K562 (cell line): Measurements from ENCODE around the gene IL9. TPM values are rescaled to one million over a fixed set of nuclear protein-coding genes. Genes with fewer than 3 reads are reported as not detected.

Source experiments
- polyA plus RNA-seq, 8 experiments: library from polyadenylated mRNA; depleted of rRNA in 4 of 8; stranded (reverse) in 5 of 8; unstranded in 3 of 8; fragments of >200 nt; fragmentation: Nextera tagmentation in 2 of 8; fragmentation: Illumina TruSeq in 1 of 8; extraction: Ambion mirVana in 2 of 8; extraction: Trizol in 1 of 8; gene quantifications; 2 replicates each; pipeline versions ENCODE4 v1.2.1 to v1.2.3, GENCODE V29; 2011 to 2014; ENCODE audit warnings: inconsistent platforms in 1 of 8, missing spikeins in 1 of 8
- total RNA-seq, 7 experiments: library from RNA; depleted of rRNA in 6 of 7; stranded (reverse); fragments of >200 nt in 6 of 7; fragmentation: Illumina TruSeq in 2 of 7; extraction: Trizol in 2 of 7; gene quantifications; 2 replicates each; pipeline versions ENCODE4 v1.2.1 to v1.2.3, GENCODE V29; 2011 to 2021; ENCODE audit warnings: low replicate concordance in 1 of 7
- TF ChIP-seq, protein P1 (sequence below): fragments of 450-650 bp; conservative IDR thresholded peaks from 2 replicates; pipeline ENCODE4 v1.6.1; 2016; ENCODE audit warnings: missing genetic modification characterization, low read depth, mild to moderate bottlenecking, missing compliant biosample characterization, moderate library complexity

The IL9 gene
- total and polyA plus RNA-seq, 9 of the 15 experiments (the other 6 are each of a cell fraction or from before 2014, with no cell fraction given) = not detected

DNA sequence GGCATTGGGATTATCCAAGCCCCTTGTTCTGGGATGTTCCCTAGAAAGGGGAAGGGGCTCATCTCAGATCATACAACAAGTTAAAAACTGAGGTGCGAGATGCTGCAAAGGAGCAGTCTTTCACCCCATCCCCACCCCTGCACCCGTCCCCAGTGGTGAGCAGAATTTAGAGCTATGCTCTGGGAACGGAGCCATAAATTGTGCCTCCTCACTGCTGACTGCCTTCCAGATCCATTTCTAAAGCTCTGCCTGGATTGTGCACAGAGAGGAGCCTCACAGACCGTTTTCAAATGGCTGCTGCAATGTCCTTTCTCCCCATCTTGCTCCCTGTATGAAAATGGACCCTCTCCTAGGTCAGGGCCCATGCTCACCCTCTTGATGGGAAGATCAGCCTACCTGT, 52.9 kb downstream of the IL9 start (continued):
- TF ChIP-seq, protein P1, sequence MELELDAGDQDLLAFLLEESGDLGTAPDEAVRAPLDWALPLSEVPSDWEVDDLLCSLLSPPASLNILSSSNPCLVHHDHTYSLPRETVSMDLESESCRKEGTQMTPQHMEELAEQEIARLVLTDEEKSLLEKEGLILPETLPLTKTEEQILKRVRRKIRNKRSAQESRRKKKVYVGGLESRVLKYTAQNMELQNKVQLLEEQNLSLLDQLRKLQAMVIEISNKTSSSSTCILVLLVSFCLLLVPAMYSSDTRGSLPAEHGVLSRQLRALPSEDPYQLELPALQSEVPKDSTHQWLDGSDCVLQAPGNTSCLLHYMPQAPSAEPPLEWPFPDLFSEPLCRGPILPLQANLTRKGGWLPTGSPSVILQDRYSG = no peak

Other genes with a start within 250 kb of the IL9 start
- gene SLC25A48, start 61.2 kb downstream of the IL9 start, total RNA-seq (2014; rRNA removed) = 0.45 TPM in 1 of 2 replicates, not detected in the other
- 0.18 and 0.19 TPM in 2 replicates for gene SLC25A48, start 61.2 kb downstream of the IL9 start, total RNA-seq (2014; rRNA removed; fragmentation: Illumina TruSeq; extraction: Trizol)
- gene SLC25A48, start 61.2 kb downstream of the IL9 start, total RNA-seq (2015; rRNA removed; fragmentation: Illumina TruSeq; extraction: Trizol) = 0.26 and 0.29 TPM in 2 replicates
- 0.33 and 0.72 TPM in 2 replicates for gene SLC25A48, start 61.2 kb downstream of the IL9 start, total RNA-seq (2021)
- gene SLC25A48, start 61.2 kb downstream of the IL9 start, polyA plus RNA-seq (2011; rRNA removed) = 0.35 and 1.3 TPM in 2 replicates
- gene SLC25A48, start 61.2 kb downstream of the IL9 start, polyA plus RNA-seq (2014; fragmentation: Illumina TruSeq; extraction: Trizol) = 0.11 and 0.15 TPM in 2 replicates
- gene SLC25A48, start 61.2 kb downstream of the IL9 start, polyA plus RNA-seq (2014; fragmentation: Nextera tagmentation; extraction: Ambion mirVana) = under 1 TPM; 0.08 to 0.22 TPM
- 0.24 and 0.27 TPM in 2 replicates for gene SLC25A48, start 61.2 kb downstream of the IL9 start, polyA plus RNA-seq (2014; rRNA removed)
- gene LECT2, start 59.1 kb upstream of the IL9 start, total RNA-seq (2014; rRNA removed) = not detected in 2 replicates
- not detected in 2 replicates for gene LECT2, start 59.1 kb upstream of the IL9 start, total RNA-seq (2014; rRNA removed; fragmentation: Illumina TruSeq; extraction: Trizol)
- not detected in 2 replicates for gene LECT2, start 59.1 kb upstream of the IL9 start, total RNA-seq (2015; rRNA removed; fragmentation: Illumina TruSeq; extraction: Trizol)
- not detected in 2 replicates for gene LECT2, start 59.1 kb upstream of the IL9 start, total RNA-seq (2021)
- gene LECT2, start 59.1 kb upstream of the IL9 start, polyA plus RNA-seq (2011; rRNA removed) = not detected in 2 replicates
- gene LECT2, start 59.1 kb upstream of the IL9 start, polyA plus RNA-seq (2014; fragmentation: Illumina TruSeq; extraction: Trizol) = not detected in 2 replicates
- gene LECT2, start 59.1 kb upstream of the IL9 start, polyA plus RNA-seq (2014; fragmentation: Nextera tagmentation; extraction: Ambion mirVana) = not detected
- not detected in 2 replicates for gene LECT2, start 59.1 kb upstream of the IL9 start, polyA plus RNA-seq (2014; rRNA removed)
- 0.05 TPM in 1 of 2 replicates, not detected in the other for gene TGFBI, start 133.1 kb upstream of the IL9 start, total RNA-seq (2014; rRNA removed)
- not detected in 2 replicates for gene TGFBI, start 133.1 kb upstream of the IL9 start, total RNA-seq (2014; rRNA removed; fragmentation: Illumina TruSeq; extraction: Trizol)
- not detected in 2 replicates for gene TGFBI, start 133.1 kb upstream of the IL9 start, total RNA-seq (2015; rRNA removed; fragmentation: Illumina TruSeq; extraction: Trizol)
- 0.62 and 0.98 TPM in 2 replicates for gene TGFBI, start 133.1 kb upstream of the IL9 start, total RNA-seq (2021)
- 0.08 TPM in 1 of 2 replicates, not detected in the other for gene TGFBI, start 133.1 kb upstream of the IL9 start, polyA plus RNA-seq (2011; rRNA removed)
- gene TGFBI, start 133.1 kb upstream of the IL9 start, polyA plus RNA-seq (2014; fragmentation: Illumina TruSeq; extraction: Trizol) = not detected in 2 replicates
- not detected for gene TGFBI, start 133.1 kb upstream of the IL9 start, polyA plus RNA-seq (2014; fragmentation: Nextera tagmentation; extraction: Ambion mirVana)
- gene TGFBI, start 133.1 kb upstream of the IL9 start, polyA plus RNA-seq (2014; rRNA removed) = not detected in 2 replicates
- gene SMAD5, start 237.0 kb upstream of the IL9 start, total RNA-seq (2014; rRNA removed) = 14.7 and 14.8 TPM in 2 replicates
- 35.0 and 47.9 TPM in 2 replicates for gene SMAD5, start 237.0 kb upstream of the IL9 start, total RNA-seq (2014; rRNA removed; fragmentation: Illumina TruSeq; extraction: Trizol)
- 26.5 and 29.5 TPM in 2 replicates for gene SMAD5, start 237.0 kb upstream of the IL9 start, total RNA-seq (2015; rRNA removed; fragmentation: Illumina TruSeq; extraction: Trizol)
- 34.4 and 38.5 TPM in 2 replicates for gene SMAD5, start 237.0 kb upstream of the IL9 start, total RNA-seq (2021)
- gene SMAD5, start 237.0 kb upstream of the IL9 start, polyA plus RNA-seq (2011; rRNA removed) = 49.0 and 53.9 TPM in 2 replicates
- gene SMAD5, start 237.0 kb upstream of the IL9 start, polyA plus RNA-seq (2014; fragmentation: Illumina TruSeq; extraction: Trizol) = 20.3 and 21.1 TPM in 2 replicates
- gene SMAD5, start 237.0 kb upstream of the IL9 start, polyA plus RNA-seq (2014; fragmentation: Nextera tagmentation; extraction: Ambion mirVana) = 10 to 100 TPM; 14.2 to 18.9 TPM
- 12.4 and 17.4 TPM in 2 replicates for gene SMAD5, start 237.0 kb upstream of the IL9 start, polyA plus RNA-seq (2014; rRNA removed)